ENCODE results near the gene RNF20. TPM values are rescaled to one million over a fixed set of nuclear protein-coding genes. Genes with fewer than 3 reads are reported as not detected.

The RNF20 gene
- total RNA-seq, 1 donor from 2014 or later, result 42.8 TPM

DNA sequence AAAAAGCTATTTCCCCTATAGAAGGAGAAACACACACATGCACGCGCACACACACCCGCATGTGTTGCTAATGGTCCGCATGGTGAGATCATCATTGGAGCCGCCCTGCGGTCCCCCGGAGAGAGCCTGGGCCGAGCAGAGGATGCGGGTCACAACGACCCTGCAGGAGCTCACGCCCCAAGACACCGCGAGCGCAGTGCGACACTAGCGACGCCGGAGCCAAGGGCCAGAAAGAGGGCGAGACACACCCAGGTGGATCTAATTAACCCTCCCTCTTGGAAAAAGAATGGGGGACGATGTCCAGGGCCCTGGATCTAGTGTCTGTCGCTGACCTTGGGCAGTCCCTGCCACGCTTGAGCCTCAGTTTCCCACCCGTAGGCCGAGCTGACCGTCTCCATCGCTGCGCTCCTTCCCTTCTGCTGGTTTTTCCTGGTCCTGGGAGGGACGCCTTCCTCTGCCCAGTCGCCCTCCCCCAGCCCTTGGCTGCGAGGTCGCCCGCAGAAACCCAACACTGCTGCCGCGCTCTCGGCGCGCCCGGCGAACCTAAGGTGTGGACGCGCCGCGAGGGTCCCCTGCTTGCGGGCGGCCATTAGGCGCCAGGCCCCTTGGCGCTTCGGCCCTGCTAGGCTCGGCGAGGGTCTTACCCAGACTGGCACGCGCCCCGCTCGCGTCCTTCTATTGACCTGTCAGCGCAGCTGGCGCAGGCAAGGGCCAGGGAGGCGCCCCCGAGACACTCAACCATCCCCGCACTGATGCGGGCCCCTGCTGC is 47.5 kb upstream of the RNF20 start:
- FAIRE-seq (no peak), DNase-seq (ENCODE audit: low read depth) (no peak)
- H4K20me1 ChIP-seq (ENCODE audit: insufficient read depth, low read length), result no peaks in the 10 kb centered on the region
- H3K27me3 ChIP-seq (ENCODE audit: insufficient read depth, low read length), result no peaks in the 10 kb centered on the region
- H3K4me2 ChIP-seq (ENCODE audit: low read length), result peak overlapping the region; percentile 99
- H3K4me3 Mint-ChIP-seq (ENCODE audit: unreplicated experiment), result peak overlapping the region; percentile 95
- peak overlapping the region; percentile 75 for H3K4me3 ChIP-seq (ENCODE audit: insufficient read depth, low read depth, low read length)
- no peak for TF ChIP-seq EZH2 (IDR thresholded peaks at IDR 0.05; ENCODE audit: insufficient read depth, low read length)
- no peak for TF ChIP-seq CTCF (IDR thresholded peaks at IDR 0.05; ENCODE audit: insufficient read depth, low read depth, low read length)
- H3K27me3 Mint-ChIP-seq (ENCODE audit: low read depth, unreplicated experiment), result no peaks in the 10 kb centered on the region
- H3K36me3 ChIP-seq (ENCODE audit: insufficient read depth, low read length), result no peaks in the 10 kb centered on the region
- H3K9me3 Mint-ChIP-seq (ENCODE audit: unreplicated experiment), result no peaks in the 10 kb centered on the region
- H3K36me3 Mint-ChIP-seq (ENCODE audit: low read depth, unreplicated experiment), result no peaks in the 10 kb centered on the region
- H3K4me1 Mint-ChIP-seq (ENCODE audit: low read depth, unreplicated experiment), result peaks cover 9% of the 10 kb centered on the region
- peak overlapping the region; percentile 12 for H3K27ac Mint-ChIP-seq (ENCODE audit: unreplicated experiment)
- no peaks in the 10 kb centered on the region for H3K4me1 ChIP-seq (ENCODE audit: insufficient read depth, low read length)
- H3K79me2 ChIP-seq (ENCODE audit: insufficient read depth, low read length), result no peaks in the 10 kb centered on the region
- H2AFZ ChIP-seq (ENCODE audit: low read depth, low read length), result peak overlapping the region; percentile 96
- H3K9ac ChIP-seq (ENCODE audit: low read length), result peak overlapping the region; percentile 74
- no peaks in the 10 kb centered on the region for H3K9me3 ChIP-seq (ENCODE audit: insufficient read depth, low read depth, low read length)
- no peak overlapping the region for H3K27ac ChIP-seq (ENCODE audit: low read depth, low read length)

GRCh38 chr9:101486693-101487442 is 46.8 kb upstream of the RNF20 start:
- Mint-ChIP-seq H3K36me3 (ENCODE audit: low read depth, unreplicated experiment) (no peaks in the 10 kb centered on the region), H3K27ac (ENCODE audit: unreplicated experiment) (no peak overlapping the region), H3K4me3 (ENCODE audit: unreplicated experiment) (peak overlapping the region; percentile 95), H3K9me3 (ENCODE audit: unreplicated experiment) (no peaks in the 10 kb centered on the region), H3K4me1 (ENCODE audit: low read depth, unreplicated experiment) (peaks cover 2% of the 10 kb centered on the region), H3K27me3 (ENCODE audit: low read depth, unreplicated experiment) (no peaks in the 10 kb centered on the region)
- H4K20me1 ChIP-seq (ENCODE audit: insufficient read depth, low read length), result no peaks in the 10 kb centered on the region
- H3K79me2 ChIP-seq (ENCODE audit: insufficient read depth, low read length), result no peaks in the 10 kb centered on the region
- DNase-seq (ENCODE audit: low read depth) (peak; percentile 43), FAIRE-seq (no peak)
- peak overlapping the region; percentile 75 for H3K4me3 ChIP-seq (ENCODE audit: insufficient read depth, low read depth, low read length)
- H3K27me3 ChIP-seq (ENCODE audit: insufficient read depth, low read length), result no peaks in the 10 kb centered on the region
- H3K4me2 ChIP-seq (ENCODE audit: low read length), result peak overlapping the region; percentile 99
- H3K4me1 ChIP-seq (ENCODE audit: insufficient read depth, low read length), result no peaks in the 10 kb centered on the region
- peak overlapping the region; percentile 96 for H2AFZ ChIP-seq (ENCODE audit: low read depth, low read length)
- H3K9ac ChIP-seq (ENCODE audit: low read length), result peak overlapping the region; percentile 74
- TF ChIP-seq EZH2 (IDR thresholded peaks at IDR 0.05; ENCODE audit: insufficient read depth, low read length) (no peak), CTCF (IDR thresholded peaks at IDR 0.05; ENCODE audit: insufficient read depth, low read depth, low read length) (no peak)
- no peaks in the 10 kb centered on the region for H3K9me3 ChIP-seq (ENCODE audit: insufficient read depth, low read depth, low read length)
- peak overlapping the region; percentile 7 for H3K27ac ChIP-seq (ENCODE audit: low read depth, low read length)
- no peaks in the 10 kb centered on the region for H3K36me3 ChIP-seq (ENCODE audit: insufficient read depth, low read length)

Data from astrocyte (in vitro differentiated cells and primary cell).